ENCODE results near the gene SLX4IP.
A peak's percentile ranks its signal among the peaks of the same experiment; 100 is the strongest.
"Not testable (repeated sequence)": the region's sequence is repeated elsewhere in the genome, so short reads cannot be mapped to it uniquely, and the experiment has no call there.

Gene SLX4IP

GRCh38 chr20:10434832-10435812, at the start of gene SLX4IP:
Gene SLX4IP, plus strand, starts transcription at chr20:10435305. Its CDS starts 22,900 bp downstream, at chr20:10458205.
- peak; percentile 57 to 71 (median 64) for DNase-seq (ENCODE audit: low read depth in 4 of 4, low spot score in 1 of 4)

- no peak for DNase-seq (ENCODE audit: low read depth in 4 of 4, low spot score in 1 of 4)
Observed at GRCh38 chr20:10385850-10386544, 49.1 kb upstream of the SLX4IP start.

- DNase-seq (ENCODE audit: low read depth in 4 of 4, low spot score in 1 of 4): no peak
Observed at GRCh38 chr20:10387686-10388085, 47.4 kb upstream of the SLX4IP start.

GRCh38 chr20:10388597-10388996, 46.5 kb upstream of the SLX4IP start:
- no peak for DNase-seq (ENCODE audit: low read depth in 4 of 4, low spot score in 1 of 4)

GRCh38 chr20:10390709-10391108, 44.4 kb upstream of the SLX4IP start:
- no peak for DNase-seq (ENCODE audit: low read depth in 4 of 4, low spot score in 1 of 4)

- DNase-seq (ENCODE audit: low read depth in 4 of 4, low spot score in 1 of 4): not testable (repeated sequence)
Observed at GRCh38 chr20:10394752-10395151, 40.4 kb upstream of the SLX4IP start.

- no peak for DNase-seq (ENCODE audit: low read depth in 4 of 4, low spot score in 1 of 4)
Observed at GRCh38 chr20:10398834-10399369, 36.2 kb upstream of the SLX4IP start.

- no peak for DNase-seq (ENCODE audit: low read depth in 4 of 4, low spot score in 1 of 4)
Observed at GRCh38 chr20:10402938-10403608, 32.0 kb upstream of the SLX4IP start.

GRCh38 chr20:10404023-10404628, 31.0 kb upstream of the SLX4IP start:
- no peak for DNase-seq (ENCODE audit: low read depth in 4 of 4, low spot score in 1 of 4)

- DNase-seq (ENCODE audit: low read depth in 4 of 4, low spot score in 1 of 4): no peak
Observed at GRCh38 chr20:10404959-10405530, 30.1 kb upstream of the SLX4IP start.

GRCh38 chr20:10408108-10408813, 26.8 kb upstream of the SLX4IP start:
- DNase-seq (ENCODE audit: low read depth in 4 of 4, low spot score in 1 of 4): no peak

GRCh38 chr20:10411673-10412072, 23.4 kb upstream of the SLX4IP start:
- no peak for DNase-seq (ENCODE audit: low read depth in 4 of 4, low spot score in 1 of 4)

GRCh38 chr20:10412591-10413408, 22.3 kb upstream of the SLX4IP start:
- no peak for DNase-seq (ENCODE audit: low read depth in 4 of 4, low spot score in 1 of 4)

GRCh38 chr20:10415013-10415650, 20.0 kb upstream of the SLX4IP start:
- DNase-seq (ENCODE audit: low read depth in 4 of 4, low spot score in 1 of 4): no peak

GRCh38 chr20:10417218-10417617, 17.9 kb upstream of the SLX4IP start:
- not testable (repeated sequence) for DNase-seq (ENCODE audit: low read depth in 4 of 4, low spot score in 1 of 4)

- no peak for DNase-seq (ENCODE audit: low read depth in 4 of 4, low spot score in 1 of 4)
Observed at GRCh38 chr20:10419550-10420133, 15.5 kb upstream of the SLX4IP start.

- DNase-seq (ENCODE audit: low read depth in 4 of 4, low spot score in 1 of 4): no peak
Observed at GRCh38 chr20:10423735-10424134, 11.4 kb upstream of the SLX4IP start.

- DNase-seq (ENCODE audit: low read depth in 4 of 4, low spot score in 1 of 4): no peak
Observed at GRCh38 chr20:10427060-10427692, 7.9 kb upstream of the SLX4IP start.

All from stimulated activated CD4-positive, alpha-beta T cell treated with anti-CD3 and anti-CD28 coated beads, Interleukin-1b, Interleukin-23, amount 100 ng/mL, for 24 hours (primary cell).